ENCODE measurements around the gene NLRP1.

- TF ChIP-seq POLR2AphosphoS5 (IDR thresholded peaks at IDR 0.05; ENCODE audit: borderline replicate concordance, low read depth, low read length) (no peak), EZH2 (IDR thresholded peaks at IDR 0.05) (no peak)
Measured at GRCh38 chr17:5587438-5588032, 3.2 kb upstream of the NLRP1 start.
